Vagina (tissue), 2 donors: ENCODE data around the gene PRKCE.

ENCODE experiments used
- POLR2A ChIP-seq, 2 donors: fragments of 450-650 bp; IDR thresholded peaks; one replicate each; pipeline ENCODE4 v1.6.1; 2017; ENCODE audit warnings: antibody characterized with exemption in 2 of 2, mild to moderate bottlenecking in 2 of 2, moderate library complexity in 2 of 2
- POLR2AphosphoS5 ChIP-seq, 2 donors: sonication (generic); formaldehyde crosslinking; IDR thresholded peaks; one replicate each; pipeline ENCODE4 v1.9.0; 2017; ENCODE audit warnings: antibody characterized with exemption in 2 of 2, mild to moderate bottlenecking in 2 of 2, low read depth in 1 of 2; ENCODE audit not compliant: insufficient read depth in 1 of 2
- TF ChIP-seq, protein P1 (sequence below), 3 experiments: fragments of 450-650 bp in 2 of 3; fragments of 200-600 bp in 1 of 3; sonication (generic) in 1 of 3; IDR thresholded peaks; one replicate each; pipeline ENCODE4 v1.5.1; 2017 to 2019; ENCODE audit warnings: antibody characterized with exemption in 3 of 3, mild to moderate bottlenecking in 2 of 3, moderate library complexity in 2 of 3

DNA sequence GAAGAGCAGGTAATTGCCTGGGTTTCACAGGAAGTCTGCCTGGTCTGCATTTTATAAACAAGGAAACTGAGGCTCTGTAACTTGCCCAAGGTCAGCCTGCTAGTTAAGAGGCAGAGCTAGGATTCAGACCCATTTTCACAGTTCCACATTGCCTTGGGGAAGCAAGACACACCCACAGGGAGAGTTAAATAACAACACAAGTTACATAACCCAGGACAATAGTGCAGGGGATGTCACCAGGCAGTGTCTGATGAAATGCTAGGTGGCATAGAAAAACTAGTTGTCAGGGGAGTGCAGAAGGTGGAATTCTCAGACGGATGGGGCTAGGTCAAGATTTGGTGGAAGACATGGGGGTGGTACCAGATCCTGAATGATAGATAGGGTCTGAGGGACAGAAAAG lies 69.7 kb downstream of the PRKCE start:
- no peak for TF ChIP-seq POLR2A (IDR thresholded peaks at IDR 0.05)
- TF ChIP-seq, protein P1, sequence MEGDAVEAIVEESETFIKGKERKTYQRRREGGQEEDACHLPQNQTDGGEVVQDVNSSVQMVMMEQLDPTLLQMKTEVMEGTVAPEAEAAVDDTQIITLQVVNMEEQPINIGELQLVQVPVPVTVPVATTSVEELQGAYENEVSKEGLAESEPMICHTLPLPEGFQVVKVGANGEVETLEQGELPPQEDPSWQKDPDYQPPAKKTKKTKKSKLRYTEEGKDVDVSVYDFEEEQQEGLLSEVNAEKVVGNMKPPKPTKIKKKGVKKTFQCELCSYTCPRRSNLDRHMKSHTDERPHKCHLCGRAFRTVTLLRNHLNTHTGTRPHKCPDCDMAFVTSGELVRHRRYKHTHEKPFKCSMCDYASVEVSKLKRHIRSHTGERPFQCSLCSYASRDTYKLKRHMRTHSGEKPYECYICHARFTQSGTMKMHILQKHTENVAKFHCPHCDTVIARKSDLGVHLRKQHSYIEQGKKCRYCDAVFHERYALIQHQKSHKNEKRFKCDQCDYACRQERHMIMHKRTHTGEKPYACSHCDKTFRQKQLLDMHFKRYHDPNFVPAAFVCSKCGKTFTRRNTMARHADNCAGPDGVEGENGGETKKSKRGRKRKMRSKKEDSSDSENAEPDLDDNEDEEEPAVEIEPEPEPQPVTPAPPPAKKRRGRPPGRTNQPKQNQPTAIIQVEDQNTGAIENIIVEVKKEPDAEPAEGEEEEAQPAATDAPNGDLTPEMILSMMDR (IDR thresholded peaks at IDR 0.05) = no peak
- TF ChIP-seq POLR2AphosphoS5 (IDR thresholded peaks at IDR 0.05; ENCODE audit: insufficient read depth in 1 of 2, low read depth in 1 of 2) = no peak
